Renal pelvis (tissue), 3 donors: ENCODE measurements around the gene SLC25A18. TPM values are rescaled to one million over a fixed set of nuclear protein-coding genes. Genes with fewer than 3 reads are reported as not detected.

Experiments
- polyA plus RNA-seq, 3 donors: library from polyadenylated mRNA; unstranded; fragments of 120-200 nt; gene quantifications; one replicate each; pipeline ENCODE4 v1.2.1, GENCODE V29; 2013; ENCODE audit not compliant: insufficient read length in 3 of 3

The SLC25A18 gene
- polyA plus RNA-seq, 3 donors = 0.89 to 2.0 (median 1.9) TPM

Other genes starting within 250 kb of the SLC25A18 start
- gene CECR2, start 194.0 kb upstream of the SLC25A18 start, polyA plus RNA-seq = 10 to 100 TPM; 12.3 to 23.0 (median 21.7) TPM
- gene ATP6V1E1, start 65.3 kb downstream of the SLC25A18 start, polyA plus RNA-seq = 100 to 1,000 TPM; 107 to 140 (median 130) TPM
- 10 to 100 TPM; 43.2 to 47.3 (median 46.0) TPM for gene BCL2L13, start 75.3 kb downstream of the SLC25A18 start, polyA plus RNA-seq
- gene BID, start 211.0 kb downstream of the SLC25A18 start, polyA plus RNA-seq = 10 to 100 TPM; 18.8 to 20.6 (median 19.6) TPM